HFF-Myc (cell line): ENCODE results near the gene CATSPERB.

Source experiments
- DNase-seq: peaks from one replicate; pipeline ENCODE4 v3.0.0-alpha.2; 2011; ENCODE audit warnings: low read depth; ENCODE audit errors: extremely low read depth
- H3K4me3 ChIP-seq: replicated peaks from 2 replicates; pipeline ENCODE4 v1.5.1; 2011; ENCODE audit warnings: low read depth, mild to moderate bottlenecking, control low read depth, low read length
- TF ChIP-seq, protein P1 (sequence below): IDR thresholded peaks from 2 replicates; pipeline ENCODE4 v1.5.1; 2012; ENCODE audit warnings: mild to moderate bottlenecking, low read depth, low read length, control low read depth; ENCODE audit errors: missing control alignments

Gene CATSPERB

DNA sequence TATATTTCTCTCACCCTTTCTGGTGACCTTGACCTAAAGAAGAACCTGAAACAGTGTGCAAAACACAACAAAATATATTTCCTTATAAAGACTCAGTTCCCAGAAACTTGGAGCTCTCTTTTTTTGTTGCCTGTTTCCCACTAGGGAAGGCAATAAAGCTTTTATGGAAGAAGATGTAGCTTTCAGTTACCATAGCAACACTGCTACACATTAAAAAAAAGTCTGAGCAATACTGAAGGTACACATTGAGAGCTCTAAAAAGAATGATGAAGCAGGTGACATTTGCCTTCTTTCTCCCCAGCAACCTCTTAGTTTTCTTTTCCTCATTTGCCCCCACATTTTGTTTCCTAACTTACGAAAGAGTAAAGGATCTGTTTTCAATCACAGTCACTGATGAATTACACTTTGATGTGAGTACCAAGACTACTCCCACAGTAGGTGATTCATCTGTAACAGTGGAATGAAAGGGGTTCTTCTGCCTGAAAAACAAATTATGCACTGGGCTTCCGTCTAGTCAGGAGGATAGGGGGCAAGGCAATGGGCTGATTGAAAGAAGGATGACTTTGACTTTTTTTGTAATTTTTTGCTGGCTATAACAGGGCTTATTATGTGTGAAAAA, 1.1 kb upstream of the CATSPERB start:
- no peak for DNase-seq
- H3K4me3 ChIP-seq, result no peak overlapping the region
- TF ChIP-seq, protein P1, sequence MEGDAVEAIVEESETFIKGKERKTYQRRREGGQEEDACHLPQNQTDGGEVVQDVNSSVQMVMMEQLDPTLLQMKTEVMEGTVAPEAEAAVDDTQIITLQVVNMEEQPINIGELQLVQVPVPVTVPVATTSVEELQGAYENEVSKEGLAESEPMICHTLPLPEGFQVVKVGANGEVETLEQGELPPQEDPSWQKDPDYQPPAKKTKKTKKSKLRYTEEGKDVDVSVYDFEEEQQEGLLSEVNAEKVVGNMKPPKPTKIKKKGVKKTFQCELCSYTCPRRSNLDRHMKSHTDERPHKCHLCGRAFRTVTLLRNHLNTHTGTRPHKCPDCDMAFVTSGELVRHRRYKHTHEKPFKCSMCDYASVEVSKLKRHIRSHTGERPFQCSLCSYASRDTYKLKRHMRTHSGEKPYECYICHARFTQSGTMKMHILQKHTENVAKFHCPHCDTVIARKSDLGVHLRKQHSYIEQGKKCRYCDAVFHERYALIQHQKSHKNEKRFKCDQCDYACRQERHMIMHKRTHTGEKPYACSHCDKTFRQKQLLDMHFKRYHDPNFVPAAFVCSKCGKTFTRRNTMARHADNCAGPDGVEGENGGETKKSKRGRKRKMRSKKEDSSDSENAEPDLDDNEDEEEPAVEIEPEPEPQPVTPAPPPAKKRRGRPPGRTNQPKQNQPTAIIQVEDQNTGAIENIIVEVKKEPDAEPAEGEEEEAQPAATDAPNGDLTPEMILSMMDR, result no peak

DNA sequence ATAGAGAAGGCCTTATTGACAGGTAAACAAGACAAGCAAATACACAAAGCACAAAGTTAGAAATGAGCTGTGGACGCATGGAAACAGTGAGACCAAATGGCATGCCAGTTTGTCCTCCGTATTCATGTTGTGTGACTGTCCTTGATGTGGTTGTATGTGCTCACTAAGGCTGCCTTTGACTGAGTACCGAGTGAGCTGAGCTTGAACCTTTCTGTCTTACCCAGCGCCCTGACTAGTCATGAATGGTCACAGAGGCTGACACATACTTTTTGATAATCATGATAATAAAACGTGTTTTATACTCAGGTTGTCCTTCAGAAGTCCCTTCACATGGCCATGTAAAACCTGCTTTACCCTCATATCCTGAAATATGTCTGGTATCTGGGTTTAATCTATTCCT, 553 bp upstream of the CATSPERB start:
- H3K4me3 ChIP-seq, result no peak overlapping the region
- DNase-seq, result no peak
- TF ChIP-seq, protein P1, result no peak

DNA sequence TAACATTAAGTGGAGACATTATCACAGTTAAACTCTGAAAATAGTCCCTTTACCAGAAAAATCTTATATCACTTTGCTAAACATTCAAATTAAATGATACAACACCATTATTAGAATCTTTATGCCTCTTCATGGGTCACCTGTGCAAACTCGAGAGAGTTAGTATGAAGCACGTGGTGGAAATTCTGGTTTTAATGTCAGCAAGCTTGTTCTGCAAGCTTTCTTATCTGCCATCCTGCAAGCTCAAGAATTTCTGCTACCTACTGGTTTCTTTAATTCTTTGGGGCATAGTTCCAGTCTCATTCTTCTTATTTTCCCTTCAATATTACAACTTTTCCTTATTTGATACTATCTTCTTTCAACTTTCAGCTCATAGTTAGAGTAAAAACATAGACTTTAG, 868 bp downstream of the CATSPERB start:
- DNase-seq, result no peak
- H3K4me3 ChIP-seq, result no peak overlapping the region
- TF ChIP-seq, protein P1, result no peak

DNA sequence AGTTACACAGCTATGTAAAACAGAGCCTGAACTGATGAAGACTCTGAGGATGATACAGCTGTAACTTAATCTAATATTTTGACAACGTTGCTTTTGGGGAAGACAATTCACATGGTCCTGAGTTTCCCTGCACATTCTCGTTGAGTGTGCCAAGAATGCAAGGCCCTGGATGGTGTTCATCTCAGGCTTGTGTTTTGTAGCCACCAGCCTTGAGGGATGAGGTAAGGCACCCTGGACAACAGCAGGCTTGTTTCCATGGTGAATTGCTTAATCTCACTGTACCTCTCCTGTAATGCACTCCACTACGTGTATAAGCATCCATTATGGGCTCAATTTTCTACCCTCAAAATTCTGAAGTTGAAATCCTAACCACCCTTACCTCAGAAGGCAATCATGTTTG, 2.1 kb downstream of the CATSPERB start:
- H3K4me3 ChIP-seq, result no peak overlapping the region
- no peak for DNase-seq
- TF ChIP-seq, protein P1, result no peak

DNA sequence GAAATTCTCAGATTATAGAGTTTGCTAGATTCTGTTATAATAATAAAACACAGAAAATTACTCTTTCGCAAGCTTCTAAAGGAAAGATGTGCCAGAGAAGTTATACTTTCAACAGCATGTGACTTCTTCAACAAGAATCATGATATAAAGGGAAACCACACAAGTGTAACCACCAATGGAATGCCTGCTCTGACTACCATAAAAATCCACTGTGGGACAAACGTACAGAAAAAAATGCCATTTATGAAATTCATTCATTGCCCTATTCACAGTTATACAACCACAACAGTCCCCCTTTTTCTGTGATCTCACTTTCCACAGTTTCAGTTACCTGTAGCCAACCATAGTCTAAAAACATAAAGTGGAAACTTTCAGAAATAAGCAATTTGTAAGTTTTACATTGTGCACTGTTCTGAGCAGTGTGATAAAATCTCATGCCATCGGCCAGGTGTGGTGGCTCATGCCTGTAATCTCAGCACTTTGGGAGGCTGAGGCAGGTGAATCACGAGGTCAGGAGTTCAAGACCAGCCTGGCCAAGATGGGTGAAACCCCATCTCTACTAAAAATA, 3.2 kb downstream of the CATSPERB start:
- DNase-seq, result no peak
- TF ChIP-seq, protein P1, result no peak
- no peak overlapping the region for H3K4me3 ChIP-seq

DNA sequence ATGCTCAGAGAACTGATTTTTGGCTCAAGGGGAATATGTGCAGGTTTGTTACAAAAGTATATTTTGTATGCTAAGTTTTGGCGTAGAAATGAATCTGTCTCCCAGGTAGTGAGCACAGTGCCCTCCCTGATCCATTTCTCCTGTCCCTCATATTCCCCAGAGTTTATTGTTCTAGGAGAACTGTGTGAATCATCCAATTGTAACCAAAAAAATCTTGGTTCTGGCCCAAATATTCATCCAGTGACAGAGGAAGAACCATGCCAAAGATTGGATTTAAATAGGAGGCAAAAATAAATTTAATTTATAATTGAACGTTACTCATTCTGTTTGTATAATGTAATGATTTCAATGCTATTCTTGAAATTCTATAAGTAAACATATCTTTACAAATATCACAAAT, 4.8 kb downstream of the CATSPERB start:
- no peak overlapping the region for H3K4me3 ChIP-seq
- DNase-seq, result no peak
- TF ChIP-seq, protein P1, result no peak

DNA sequence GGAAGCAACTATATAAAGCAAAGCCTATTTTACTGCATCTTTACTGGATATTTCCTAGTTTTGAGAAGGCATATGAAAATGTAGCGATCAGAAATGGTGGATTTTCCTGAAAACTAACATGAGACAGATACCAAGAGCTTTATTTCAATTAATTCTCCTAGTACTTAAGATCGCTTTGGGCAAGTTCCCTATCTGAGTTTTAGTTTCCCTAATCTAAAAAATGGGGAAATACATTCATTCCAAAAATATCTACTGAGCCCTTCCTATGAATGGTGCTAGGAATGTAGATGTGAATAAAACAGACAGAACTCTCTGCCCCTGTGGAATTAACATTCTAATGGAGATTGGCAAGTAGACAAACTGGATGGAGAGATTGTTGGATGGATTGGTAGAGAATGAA, 8.4 kb downstream of the CATSPERB start:
- DNase-seq, result no peak
- no peak overlapping the region for H3K4me3 ChIP-seq
- TF ChIP-seq, protein P1, result no peak
